Amniotic epithelial cell (primary cell): ENCODE measurements around the gene GATC.

Source experiments
- DNase-seq: peaks from one replicate; pipeline ENCODE4 v3.0.0-alpha.2; 2010; ENCODE audit warnings: low read depth

GATC gene

GRCh38 chr12:120445911-120446843 lies at the start of gene GATC, which contains the start of gene TRIAP1:
GATC (plus strand) TSS chr12:120446444; CDS start chr12:120446481, 37 bp downstream.
TRIAP1 (minus strand) TSS chr12:120446384; CDS start chr12:120446372, 12 bp downstream.
- DNase-seq, result peak; percentile 48

GRCh38 chr12:120397824-120398540 lies 48.3 kb upstream of the GATC start:
- no peak for DNase-seq

GRCh38 chr12:120399531-120399930 lies 46.7 kb upstream of the GATC start:
- peak; percentile 70 for DNase-seq

GRCh38 chr12:120402217-120402616 lies 44.0 kb upstream of the GATC start:
- DNase-seq, result no peak

GRCh38 chr12:120403869-120404268 lies 42.4 kb upstream of the GATC start:
- no peak for DNase-seq

GRCh38 chr12:120404271-120404670 lies 42.0 kb upstream of the GATC start:
- no peak for DNase-seq

- no peak for DNase-seq
Observed at GRCh38 chr12:120406069-120406468, 40.2 kb upstream of the GATC start.

GRCh38 chr12:120406553-120406952 lies 39.7 kb upstream of the GATC start:
- no peak for DNase-seq

- DNase-seq, result no peak
Observed at GRCh38 chr12:120408771-120409170, 37.5 kb upstream of the GATC start.

- no peak for DNase-seq
Observed at GRCh38 chr12:120412421-120412820, 33.8 kb upstream of the GATC start.

- peak; percentile 4 for DNase-seq
Observed at GRCh38 chr12:120413901-120414695, 32.1 kb upstream of the GATC start.

- DNase-seq, result no peak
Observed at GRCh38 chr12:120416490-120417216, 29.6 kb upstream of the GATC start.

GRCh38 chr12:120417917-120418580 lies 28.2 kb upstream of the GATC start:
- no peak for DNase-seq

GRCh38 chr12:120421701-120422100 lies 24.5 kb upstream of the GATC start:
- no peak for DNase-seq

GRCh38 chr12:120422892-120423456 lies 23.3 kb upstream of the GATC start:
- no peak for DNase-seq

GRCh38 chr12:120425797-120426196 lies 20.4 kb upstream of the GATC start:
- DNase-seq, result no peak

GRCh38 chr12:120428597-120429229 lies 17.5 kb upstream of the GATC start:
- no peak for DNase-seq

GRCh38 chr12:120429368-120429767 lies 16.9 kb upstream of the GATC start:
- no peak for DNase-seq

GRCh38 chr12:120432772-120433525 lies 13.3 kb upstream of the GATC start:
- DNase-seq, result no peak
